Activated B cell treated with CpG ODN at 0.5 μM for 24 hours (primary cell): ENCODE data around the gene HCK. TPM values are rescaled to one million over a fixed set of nuclear protein-coding genes. Genes with fewer than 3 reads are reported as not detected.

Source experiments
- ATAC-seq: fragments of 200-7000 bp; cut with Tn5 transposase; one replicate; pipeline ENCODE4 v1.10.0; 2021; ENCODE audit warnings: low read depth, mild to moderate bottlenecking, moderate library complexity
- CTCF ChIA-PET: fragments of 350-600 bp; sonication (Branson Sonifier 250); formaldehyde crosslinking; loops from one replicate; lab custom pipeline; 2021; ENCODE audit warnings: antibody characterized with exemption; lab: Charles Lee
- POLR2A ChIA-PET: fragments of 350-600 bp; sonication (Branson Sonifier 250); formaldehyde crosslinking; loops from one replicate; lab custom pipeline; 2021; ENCODE audit warnings: antibody characterized with exemption; lab: Charles Lee
- DNase-seq: peaks from one replicate; pipeline ENCODE4 v3.0.0; 2022
- H3K27ac Mint-ChIP-seq: one replicate; pipeline ENCODE4 v1.8.0; 2020; ENCODE audit warnings: mixed read lengths
- H3K27me3 Mint-ChIP-seq: one replicate; pipeline ENCODE4 v1.8.0; 2021; ENCODE audit warnings: mixed read lengths
- H3K36me3 Mint-ChIP-seq: one replicate; pipeline ENCODE4 v1.8.0; 2021; ENCODE audit warnings: low read depth, mixed read lengths
- H3K4me1 Mint-ChIP-seq: one replicate; pipeline ENCODE4 v1.8.0; 2021; ENCODE audit warnings: mixed read lengths
- H3K4me3 Mint-ChIP-seq: one replicate; pipeline ENCODE4 v1.8.0; 2020; ENCODE audit warnings: mild to moderate bottlenecking, mixed read lengths
- H3K9me3 Mint-ChIP-seq: one replicate; pipeline ENCODE4 v1.8.0; 2020; ENCODE audit warnings: mixed read lengths
- CTCF ChIP-seq: fragments of 200-600 bp; IDR thresholded peaks from one replicate; pipeline ENCODE4 v1.8.0; 2022; ENCODE audit warnings: antibody characterized with exemption, mild to moderate bottlenecking
- intact Hi-C: fragments of 100-400 bp; cut with micrococcal nuclease; formaldehyde crosslinking; loops from one replicate; pipeline ENCODE4 v1.15.1; 2024
- total RNA-seq: library from RNA; stranded (reverse); gene quantifications from 2 replicates; pipeline ENCODE4 v1.2.3, GENCODE V29; 2022

Gene HCK
- total RNA-seq, 1 donor from 2014 or later = 183 TPM

GRCh38 chr20:32141465-32141980, 89.5 kb downstream of the HCK start:
- Mint-ChIP-seq H3K9me3 (no peaks in the 10 kb centered on the region), H3K27me3 (no peaks in the 10 kb centered on the region), H3K27ac (no peak overlapping the region), H3K36me3 (peaks cover 92% of the 10 kb centered on the region), H3K4me3 (no peak overlapping the region), H3K4me1 (no peaks in the 10 kb centered on the region)
- TF ChIP-seq CTCF = no peak
- intact Hi-C loops = no loop called here
- DNase-seq = no peak
- ChIA-PET POLR2A (no interaction called here), CTCF (no interaction called here)
- ATAC-seq = no peak

DNA sequence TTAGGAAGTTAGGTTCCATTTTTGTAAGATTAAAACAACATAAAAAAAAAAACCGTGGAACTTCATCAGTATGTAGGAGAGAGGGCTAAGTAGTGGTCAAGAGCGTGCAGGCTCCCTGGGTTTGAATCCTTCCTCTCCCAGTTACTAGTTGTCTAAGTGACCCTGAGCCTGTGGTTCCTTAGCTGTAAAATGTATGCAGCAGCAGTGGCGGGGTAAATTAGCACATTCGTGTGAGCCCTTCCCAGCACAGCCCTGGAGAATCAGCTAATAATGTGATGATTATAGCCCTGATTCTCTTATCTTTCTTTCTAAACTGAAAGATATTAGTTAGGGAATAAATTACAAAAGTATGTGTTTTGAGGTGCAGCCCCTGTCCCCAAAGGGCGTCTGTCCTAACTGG, 90.0 kb downstream of the HCK start:
- H3K27ac Mint-ChIP-seq = no peak overlapping the region
- intact Hi-C loops = no loop called here
- TF ChIP-seq CTCF = no peak

DNA sequence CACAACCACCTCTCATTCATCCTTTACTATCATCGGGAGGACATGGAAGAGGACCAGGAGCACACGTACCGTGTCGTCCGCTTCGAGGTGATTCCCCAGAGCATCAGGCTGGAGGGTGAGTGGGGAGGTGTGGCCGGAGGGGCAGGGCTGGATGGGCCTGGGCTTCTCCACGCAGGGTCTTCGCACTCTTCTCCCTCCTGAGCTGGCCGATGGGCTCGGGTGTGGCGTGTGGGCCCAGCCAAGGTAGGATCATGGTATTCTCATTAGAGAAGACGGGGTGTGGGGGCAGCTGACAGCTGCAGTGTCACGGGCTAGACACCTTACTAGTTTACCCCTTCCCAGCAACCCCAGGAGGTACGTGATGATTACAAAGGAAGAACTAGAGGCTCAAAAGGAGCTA, 90.9 kb downstream of the HCK start:
- no peak for TF ChIP-seq CTCF
- no peak overlapping the region for H3K27ac Mint-ChIP-seq
- no peak for DNase-seq
- H3K4me3 Mint-ChIP-seq = no peak overlapping the region
- intact Hi-C loops = no loop called here
- H3K9me3 Mint-ChIP-seq = no peaks in the 10 kb centered on the region
- H3K27me3 Mint-ChIP-seq = no peaks in the 10 kb centered on the region
- peaks cover 90% of the 10 kb centered on the region for H3K36me3 Mint-ChIP-seq
- ChIA-PET CTCF (interaction anchor here (0.6 kb wide), 1 partner anchor 176 kb away, joined by 3 read pairs; no protein-coding TSS in a partner anchor), POLR2A (no interaction called here)
- ATAC-seq = no peak
- H3K4me1 Mint-ChIP-seq = no peaks in the 10 kb centered on the region

More for the DNA sequence above, 90.0 kb downstream of the HCK start:
- no peak for ATAC-seq
- Mint-ChIP-seq H3K27me3 (no peaks in the 10 kb centered on the region), H3K4me1 (no peaks in the 10 kb centered on the region), H3K4me3 (no peak overlapping the region), H3K9me3 (no peaks in the 10 kb centered on the region), H3K36me3 (peaks cover 92% of the 10 kb centered on the region)
- DNase-seq = no peak
- POLR2A ChIA-PET = no interaction called here
- CTCF ChIA-PET = no interaction called here

GRCh38 chr20:32144898-32145662, 93.0 kb downstream of the HCK start:
- TF ChIP-seq CTCF = no peak
- no peak for ATAC-seq
- CTCF ChIA-PET = no interaction called here
- no peak overlapping the region for H3K4me3 Mint-ChIP-seq
- H3K9me3 Mint-ChIP-seq = no peaks in the 10 kb centered on the region
- intact Hi-C loops = no loop called here
- H3K4me1 Mint-ChIP-seq = no peaks in the 10 kb centered on the region
- H3K27ac Mint-ChIP-seq = no peak overlapping the region
- DNase-seq = no peak
- H3K36me3 Mint-ChIP-seq = peaks cover 90% of the 10 kb centered on the region
- POLR2A ChIA-PET = no interaction called here
- H3K27me3 Mint-ChIP-seq = no peaks in the 10 kb centered on the region

DNA sequence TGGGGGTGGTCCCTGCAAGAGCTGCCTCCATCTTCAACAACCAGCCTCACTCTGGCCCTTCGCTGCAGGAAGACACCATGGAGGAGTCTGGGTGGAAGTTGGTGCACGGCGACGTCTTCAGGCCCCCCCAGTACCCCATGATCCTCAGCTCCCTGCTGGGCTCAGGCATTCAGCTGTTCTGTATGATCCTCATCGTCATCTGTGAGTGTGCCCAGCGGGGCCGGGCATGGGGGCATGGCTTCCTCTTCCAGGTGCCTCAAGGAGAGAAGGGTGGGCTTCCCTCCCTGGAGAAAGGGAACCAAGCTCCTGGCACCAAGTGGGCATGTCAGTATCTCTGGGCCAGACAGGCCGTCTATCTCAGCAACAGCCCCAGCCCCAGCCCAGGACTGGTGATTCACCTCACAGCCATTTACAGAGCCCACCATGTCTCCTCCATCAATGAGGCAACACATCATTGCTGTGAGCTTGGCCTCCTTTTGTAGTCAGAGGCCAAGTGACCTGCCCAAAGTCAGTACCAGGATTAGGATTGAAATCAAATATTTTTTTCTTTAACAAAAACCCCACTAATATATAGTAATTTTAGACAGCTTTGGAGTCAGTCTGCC, 97.6 kb downstream of the HCK start:
- intact Hi-C loops = no loop called here
- POLR2A ChIA-PET = no interaction called here
- Mint-ChIP-seq H3K27ac (no peak overlapping the region), H3K9me3 (no peaks in the 10 kb centered on the region), H3K4me1 (no peaks in the 10 kb centered on the region), H3K36me3 (peaks cover 86% of the 10 kb centered on the region), H3K27me3 (no peaks in the 10 kb centered on the region), H3K4me3 (no peak overlapping the region)
- ATAC-seq (no peak), DNase-seq (no peak)
- no peak for TF ChIP-seq CTCF
- CTCF ChIA-PET = no interaction called here
